ENCODE results near the gene PIH1D1. TPM values are rescaled to one million over a fixed set of nuclear protein-coding genes. Genes with fewer than 3 reads are reported as not detected.
A peak's percentile ranks its signal among the peaks of the same experiment; 100 is the strongest.

Gene PIH1D1
- total and polyA plus RNA-seq, 2 of the 8 experiments (the other 6 are each of a cell fraction or from before 2014, with no cell fraction given) = 146 to 195 TPM

DNA sequence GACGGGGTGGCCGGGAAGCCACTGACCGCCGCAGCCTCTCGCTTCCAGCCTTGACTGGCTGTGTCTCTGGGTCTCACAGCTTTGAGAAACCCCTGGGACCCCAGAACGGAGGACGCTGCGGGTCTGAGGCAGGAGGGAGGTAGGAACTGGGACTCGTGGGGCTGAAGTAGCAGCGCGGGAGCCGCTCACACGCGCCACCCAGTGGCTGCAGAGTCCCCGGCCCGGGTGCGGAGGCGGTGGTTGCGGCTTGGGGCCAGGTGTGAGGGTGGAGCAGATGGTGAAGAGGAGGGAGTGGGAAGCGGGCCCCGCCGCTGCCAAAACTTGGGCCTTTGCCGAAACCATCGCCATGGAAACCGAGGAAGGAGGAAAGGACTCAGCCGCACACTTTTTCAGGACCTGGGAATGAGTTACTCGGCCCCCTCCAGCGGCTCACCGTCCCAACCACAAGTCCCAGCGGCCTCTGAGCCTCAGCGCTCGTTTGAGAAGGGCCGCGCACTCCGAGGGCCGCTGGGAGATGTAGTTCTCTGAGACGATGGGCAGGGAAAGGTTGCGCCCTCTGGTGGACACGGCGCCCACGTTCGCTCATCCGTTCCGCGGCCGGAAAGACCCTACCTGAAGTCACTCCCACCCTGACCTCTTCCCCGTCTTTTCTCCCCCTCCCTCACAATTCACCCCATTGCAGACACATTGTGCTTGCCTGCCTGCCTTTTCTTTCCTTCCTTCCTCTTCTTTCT is 8.1 kb downstream of the PIH1D1 start (continued):
- TF ChIP-seq RFX5 (IDR thresholded peaks at IDR 0.05; ENCODE audit: borderline replicate concordance, low read depth, low read length) (no peak), KDM4A (IDR thresholded peaks at IDR 0.05; ENCODE audit: low read depth, low read length, severe bottlenecking) (peak; percentile 64), TEAD4 (IDR thresholded peaks at IDR 0.05; ENCODE audit: low read depth, low read length) (peak; percentile 7; the same call in 1 of the 2 replicates), RAD21 (IDR thresholded peaks at IDR 0.05 in 1 of 2, conservative IDR thresholded peaks at IDR 0.05 in 1 of 2; ENCODE audit: low read depth in 2 of 2, low read length in 2 of 2) (peak; percentile 72 to 76), SIX5 (IDR thresholded peaks at IDR 0.05; ENCODE audit: low read depth, low read length) (peak; percentile 96), ATF3 (IDR thresholded peaks at IDR 0.05; ENCODE audit: insufficient read depth, low read depth, low read length) (peak; percentile 79; the same call in 1 of the 2 replicates), YY1 (IDR thresholded peaks at IDR 0.05; ENCODE audit: low read depth, low read length) (peak; percentile 53; the same call in 1 of the 2 replicates), EP300 (IDR thresholded peaks at IDR 0.05; ENCODE audit: borderline replicate concordance in 1 of 2, low read depth in 2 of 2, low read length in 2 of 2) (no peak), GABPA (IDR thresholded peaks at IDR 0.05; ENCODE audit: borderline replicate concordance, insufficient read depth, low read length) (no peak), SP4 (IDR thresholded peaks at IDR 0.05; ENCODE audit: low read length) (no peak; the same call in 1 of the 2 replicates), ATF2 (IDR thresholded peaks at IDR 0.05; ENCODE audit: low read length) (no peak), KDM1A (IDR thresholded peaks at IDR 0.05; ENCODE audit: borderline replicate concordance, low read length) (no peak), SP1 (IDR thresholded peaks at IDR 0.05; ENCODE audit: low read depth, low read length) (0 out of 2 replicates have a peak, but pooled peaks have one; percentile 46)

All from H1 (cell line).